Hepatocyte (in vitro differentiated cells): ENCODE data around the gene ZNF747. TPM values are rescaled to one million over a fixed set of nuclear protein-coding genes. Genes with fewer than 3 reads are reported as not detected.
A peak's percentile ranks its signal among the peaks of the same experiment; 100 is the strongest.
"Not testable (repeated sequence)": the region's sequence is repeated elsewhere in the genome, so short reads cannot be mapped to it uniquely, and the experiment has no call there.

Experiments
- DNase-seq: peaks from one replicate; pipeline ENCODE4 v3.0.0-alpha.2; 2016; ENCODE audit warnings: low spot score
- H2AFZ ChIP-seq: fragments of 200-600 bp; sonication (generic); 2 replicates; pipeline ENCODE4 v1.6.0; 2016; ENCODE audit warnings: antibody characterized with exemption, mild to moderate bottlenecking
- H3K27ac ChIP-seq: fragments of 200-600 bp; sonication (generic); 2 replicates; pipeline ENCODE4 v1.5.1; 2016; ENCODE audit warnings: mild to moderate bottlenecking
- H3K27me3 ChIP-seq: fragments of 200-600 bp; sonication (generic); 2 replicates; pipeline ENCODE4 v1.6.1; 2016
- H3K36me3 ChIP-seq: fragments of 200-600 bp; sonication (generic); replicated peaks from 2 replicates; pipeline ENCODE4 v1.5.1; 2016; ENCODE audit warnings: low read depth; ENCODE audit not compliant: insufficient read depth
- H3K4me1 ChIP-seq: fragments of 200-600 bp; sonication (generic); 2 replicates; pipeline ENCODE4 v1.5.1; 2016; ENCODE audit warnings: mild to moderate bottlenecking, moderate library complexity; ENCODE audit not compliant: insufficient read depth
- H3K4me2 ChIP-seq: fragments of 200-600 bp; sonication (generic); 2 replicates; pipeline ENCODE4 v1.6.0; 2016
- H3K4me3 ChIP-seq: fragments of 200-600 bp; sonication (generic); 2 replicates; pipeline ENCODE4 v1.5.1; 2016; ENCODE audit warnings: mild to moderate bottlenecking
- H3K79me2 ChIP-seq: fragments of 200-600 bp; sonication (generic); 2 replicates; pipeline ENCODE4 v1.6.0; 2017; ENCODE audit warnings: mild to moderate bottlenecking
- H3K9me2 ChIP-seq: fragments of 200-600 bp; sonication (generic); replicated peaks from 2 replicates; pipeline ENCODE4 v1.6.0; 2017; ENCODE audit warnings: mild to moderate bottlenecking; ENCODE audit not compliant: insufficient read depth
- H3K9me3 ChIP-seq: fragments of 200-600 bp; sonication (generic); 2 replicates; pipeline ENCODE4 v1.5.1; 2016; ENCODE audit warnings: low read depth, mild to moderate bottlenecking
- H4K20me1 ChIP-seq: fragments of 200-600 bp; sonication (generic); 2 replicates; pipeline ENCODE4 v1.6.0; 2016; ENCODE audit warnings: mild to moderate bottlenecking; ENCODE audit not compliant: insufficient read depth, poor library complexity, severe bottlenecking
- EZH2 ChIP-seq: fragments of 200-600 bp; sonication (generic); IDR thresholded peaks from 2 replicates; pipeline ENCODE4 v1.6.1; 2016; ENCODE audit warnings: antibody characterized with exemption, mild to moderate bottlenecking, borderline replicate concordance
- EZH2phosphoT487 ChIP-seq: fragments of 200-600 bp; sonication (generic); IDR thresholded peaks from one replicate; pipeline ENCODE4 v1.6.1; 2018; ENCODE audit warnings: antibody characterized with exemption, mild to moderate bottlenecking, low read depth, moderate library complexity; ENCODE audit not compliant: unreplicated experiment, severe bottlenecking
- WGBS: methylation state at CpG from one replicate; pipeline ENCODE4 v1.1.6; 2016; ENCODE audit warnings: low lambda C conversion rate; ENCODE audit errors: missing lambda C conversion rate; 5-methylcytosine and 5-hydroxymethylcytosine counted together
- polyA plus RNA-seq: library from polyadenylated mRNA; unstranded; fragments of >200 nt; fragmentation: Nextera tagmentation; extraction: Ambion mirVana; gene quantifications from 2 replicates; pipeline ENCODE4 v1.2.1, GENCODE V29; 2016
- total RNA-seq: library from RNA; depleted of rRNA; stranded (reverse); fragments of >200 nt; gene quantifications from 2 replicates; pipeline ENCODE4 v1.2.3, GENCODE V29; 2014
- TF ChIP-seq, protein P1 (sequence below): fragments of 200-600 bp; sonication (generic); IDR thresholded peaks from 2 replicates; pipeline ENCODE4 v1.5.1; 2016; ENCODE audit warnings: antibody characterized with exemption, mild to moderate bottlenecking; ENCODE audit not compliant: poor library complexity

Gene ZNF747
- total and polyA plus RNA-seq, 2 experiments from 2014 or later: 9.9 to 11.1 TPM

DNA sequence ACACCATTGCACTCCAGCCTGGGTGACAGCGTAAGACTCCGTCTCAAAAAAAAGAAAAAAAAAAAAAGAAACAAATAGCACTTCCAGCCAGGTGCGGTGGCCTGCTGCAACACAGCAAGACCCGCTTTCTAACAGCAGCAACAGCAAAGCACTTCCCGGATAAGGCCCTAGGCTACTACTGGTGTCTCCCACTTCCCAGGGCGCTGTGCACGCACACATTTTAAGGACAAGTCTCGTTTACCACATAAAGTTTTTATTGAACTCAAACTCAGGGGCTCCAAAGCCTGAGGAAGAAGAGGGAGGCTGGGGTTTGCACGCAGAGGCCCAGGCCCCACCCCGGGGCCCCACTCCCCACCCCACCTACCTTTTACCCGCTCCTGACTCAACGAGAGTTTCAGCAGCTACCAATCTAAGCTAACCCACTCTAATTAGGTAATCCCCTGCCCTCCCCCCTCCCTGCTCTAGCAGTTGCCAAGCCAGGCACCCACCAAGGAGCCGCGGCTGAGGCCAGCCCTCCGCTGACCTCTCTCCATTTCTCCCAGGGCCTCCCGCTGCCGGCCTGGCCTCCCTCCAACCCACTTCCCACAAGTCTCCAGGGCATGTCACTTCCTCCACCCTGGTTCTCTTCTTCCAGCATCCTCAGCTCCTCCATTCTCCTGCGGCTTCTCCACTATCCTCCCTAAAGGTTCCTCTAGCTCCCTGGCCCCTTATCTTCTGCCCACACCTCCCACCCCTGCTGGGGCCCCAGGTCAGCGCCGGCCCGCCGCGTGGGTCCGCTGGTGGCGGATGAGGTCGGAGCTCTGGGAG, 10.7 kb downstream of the ZNF747 start:
- H3K27me3 ChIP-seq: no peaks in the 10 kb centered on the region
- no peak overlapping the region for H3K4me2 ChIP-seq
- no peak for DNase-seq
- 88% methylated on average over 25 of the region's 26 CpGs for WGBS
- TF ChIP-seq, protein P1, sequence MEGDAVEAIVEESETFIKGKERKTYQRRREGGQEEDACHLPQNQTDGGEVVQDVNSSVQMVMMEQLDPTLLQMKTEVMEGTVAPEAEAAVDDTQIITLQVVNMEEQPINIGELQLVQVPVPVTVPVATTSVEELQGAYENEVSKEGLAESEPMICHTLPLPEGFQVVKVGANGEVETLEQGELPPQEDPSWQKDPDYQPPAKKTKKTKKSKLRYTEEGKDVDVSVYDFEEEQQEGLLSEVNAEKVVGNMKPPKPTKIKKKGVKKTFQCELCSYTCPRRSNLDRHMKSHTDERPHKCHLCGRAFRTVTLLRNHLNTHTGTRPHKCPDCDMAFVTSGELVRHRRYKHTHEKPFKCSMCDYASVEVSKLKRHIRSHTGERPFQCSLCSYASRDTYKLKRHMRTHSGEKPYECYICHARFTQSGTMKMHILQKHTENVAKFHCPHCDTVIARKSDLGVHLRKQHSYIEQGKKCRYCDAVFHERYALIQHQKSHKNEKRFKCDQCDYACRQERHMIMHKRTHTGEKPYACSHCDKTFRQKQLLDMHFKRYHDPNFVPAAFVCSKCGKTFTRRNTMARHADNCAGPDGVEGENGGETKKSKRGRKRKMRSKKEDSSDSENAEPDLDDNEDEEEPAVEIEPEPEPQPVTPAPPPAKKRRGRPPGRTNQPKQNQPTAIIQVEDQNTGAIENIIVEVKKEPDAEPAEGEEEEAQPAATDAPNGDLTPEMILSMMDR: no peak
- TF ChIP-seq EZH2 (no peak), EZH2phosphoT487 (no peak)
- peaks cover 4% of the 10 kb centered on the region for H3K79me2 ChIP-seq
- H3K9me3 ChIP-seq: no peaks in the 10 kb centered on the region
- H3K27ac ChIP-seq: no peak overlapping the region
- peaks cover 14% of the 10 kb centered on the region for H3K4me1 ChIP-seq
- H2AFZ ChIP-seq: no peak overlapping the region
- H3K9me2 ChIP-seq: no peaks in the 10 kb centered on the region
- H4K20me1 ChIP-seq: no peaks in the 10 kb centered on the region
- no peaks in the 10 kb centered on the region for H3K36me3 ChIP-seq
- no peak overlapping the region for H3K4me3 ChIP-seq

DNA sequence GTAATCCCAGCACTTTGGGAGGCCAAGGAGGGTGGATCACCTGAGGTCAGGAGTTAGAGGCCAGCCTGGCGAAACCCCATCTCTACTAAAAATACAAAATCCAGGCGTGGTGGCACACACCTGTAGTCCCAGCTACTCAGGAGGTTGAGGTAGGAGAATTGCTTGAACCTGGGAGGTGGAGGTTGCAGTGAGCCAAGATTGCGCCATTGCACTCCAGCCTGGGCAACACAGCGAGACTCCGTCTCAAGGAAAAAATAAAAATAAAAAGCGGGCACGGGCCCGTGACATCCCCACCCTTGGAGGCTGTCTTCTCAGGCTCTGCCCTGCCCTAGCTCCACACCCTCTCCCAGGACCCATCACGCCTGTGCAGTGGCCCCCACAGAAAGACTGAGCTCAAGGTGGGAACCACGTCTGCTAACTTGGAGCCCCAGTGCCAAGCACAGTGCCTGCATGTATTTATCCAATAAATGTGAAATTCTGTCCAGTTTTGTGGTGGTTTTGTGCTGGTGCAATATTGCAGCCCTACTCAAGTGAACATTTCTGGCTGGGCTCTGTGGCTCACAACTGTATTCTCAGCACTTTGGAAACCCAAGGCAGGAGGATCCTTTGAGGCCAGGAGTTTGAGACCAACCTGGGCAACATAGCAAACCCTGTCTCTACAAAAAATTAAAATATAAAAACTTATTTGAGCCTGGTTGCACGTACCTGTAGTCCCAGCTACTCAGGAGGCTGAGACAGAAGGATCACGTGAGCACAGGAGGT, 11.8 kb downstream of the ZNF747 start:
- not testable (repeated sequence) for H4K20me1 ChIP-seq, H3K79me2 ChIP-seq, H3K4me1 ChIP-seq, H3K9me3 ChIP-seq, H3K27me3 ChIP-seq, DNase-seq, H3K9me2 ChIP-seq, H2AFZ ChIP-seq, H3K36me3 ChIP-seq, H3K4me2 ChIP-seq, H3K4me3 ChIP-seq
- peak overlapping the region; percentile 76 for H3K27ac ChIP-seq
- 95% methylated on average over 12 of the region's 12 CpGs for WGBS

DNA sequence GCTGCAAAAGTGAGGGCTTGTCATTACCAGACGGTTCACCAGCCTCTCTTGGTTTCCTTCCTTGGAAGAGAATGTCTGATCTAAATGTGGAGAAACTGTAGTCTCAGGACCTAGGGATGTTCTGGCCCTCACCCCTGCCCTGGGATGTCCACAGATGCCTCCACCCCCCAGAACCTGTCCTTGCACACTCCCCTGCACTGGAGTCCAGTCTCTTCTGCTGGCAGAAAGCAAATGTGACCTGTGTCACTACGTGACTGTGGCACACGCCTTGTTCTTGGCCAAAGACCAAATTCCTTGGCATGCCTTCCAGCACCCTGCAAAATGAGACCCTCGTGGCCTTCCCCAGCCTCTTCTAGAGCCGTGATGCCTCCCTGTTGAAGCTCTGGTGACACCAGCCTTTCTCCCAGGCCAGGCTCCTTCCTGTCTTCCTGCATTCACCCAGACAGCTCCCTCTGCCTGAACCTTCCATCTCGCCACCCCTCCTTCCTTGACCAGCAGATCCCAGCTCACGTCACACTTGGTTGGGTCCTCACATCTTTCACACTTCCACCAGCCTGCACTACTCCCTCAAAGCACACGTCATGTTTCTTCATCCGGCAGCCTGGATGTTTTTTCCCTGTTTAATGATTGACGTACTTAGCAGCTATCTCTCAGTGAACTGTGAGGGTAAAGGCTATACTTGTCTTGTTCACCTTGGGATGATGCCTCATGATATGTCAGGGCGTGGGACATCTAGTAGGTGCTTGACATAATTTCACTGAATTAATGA, 12.6 kb downstream of the ZNF747 start:
- Histone ChIP-seq H3K4me1 (peaks cover 5% of the 10 kb centered on the region), H3K4me2 (no peak overlapping the region), H2AFZ (no peak overlapping the region), H3K36me3 (no peaks in the 10 kb centered on the region), H3K27ac (peak overlapping the region; percentile 89), H3K79me2 (peaks cover 4% of the 10 kb centered on the region), H3K9me2 (no peaks in the 10 kb centered on the region), H3K27me3 (no peaks in the 10 kb centered on the region), H4K20me1 (no peaks in the 10 kb centered on the region), H3K9me3 (no peaks in the 10 kb centered on the region), H3K4me3 (no peak overlapping the region)
- WGBS: 53% methylated on average over 11 of the region's 11 CpGs
- no peak for TF ChIP-seq EZH2phosphoT487
- no peak for TF ChIP-seq EZH2
- TF ChIP-seq, protein P1: no peak
- peak; percentile 71 for DNase-seq

DNA sequence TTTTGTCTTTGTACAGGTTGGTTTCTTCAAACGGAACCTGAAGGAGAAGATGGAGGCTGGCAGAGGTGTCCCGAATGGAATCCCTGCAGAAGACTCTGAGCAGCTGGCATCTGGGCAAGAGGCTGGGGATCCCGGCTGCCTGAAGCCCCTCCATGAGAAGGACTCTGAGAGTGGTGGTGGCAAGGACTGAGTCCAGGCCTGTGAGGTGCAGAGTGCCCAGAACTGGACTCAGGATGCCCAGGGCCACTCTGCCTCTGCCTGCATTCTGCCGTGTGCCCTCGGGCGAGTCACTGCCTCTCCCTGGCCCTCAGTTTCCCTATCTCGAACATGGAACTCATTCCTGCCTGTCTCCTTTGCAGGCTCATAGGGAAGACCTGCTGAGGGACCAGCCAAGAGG, 13.2 kb downstream of the ZNF747 start:
- WGBS: 93% methylated on average over 7 of the region's 7 CpGs
- no peaks in the 10 kb centered on the region for H3K36me3 ChIP-seq
- H3K79me2 ChIP-seq: peaks cover 4% of the 10 kb centered on the region
- no peaks in the 10 kb centered on the region for H3K27me3 ChIP-seq
- TF ChIP-seq, protein P1: no peak
- TF ChIP-seq EZH2phosphoT487 (no peak), EZH2 (no peak)
- H3K4me1 ChIP-seq: peaks cover 5% of the 10 kb centered on the region
- H3K4me3 ChIP-seq: no peak overlapping the region
- no peaks in the 10 kb centered on the region for H3K9me3 ChIP-seq
- H2AFZ ChIP-seq: no peak overlapping the region
- H3K9me2 ChIP-seq: no peaks in the 10 kb centered on the region
- peak overlapping the region; percentile 89 for H3K27ac ChIP-seq
- no peak overlapping the region for H3K4me2 ChIP-seq
- H4K20me1 ChIP-seq: no peaks in the 10 kb centered on the region
- no peak for DNase-seq
